Measurements from ENCODE around the gene TRPM5. TPM values are rescaled to one million over a fixed set of nuclear protein-coding genes. Genes with fewer than 3 reads are reported as not detected.

TRPM5 gene
- total and polyA plus RNA-seq, 5 experiments from 2014 or later = 0.60 to 0.69 TPM; not detected in 3

- no peaks in the 10 kb centered on the region for H3K27me3 Mint-ChIP-seq
- POLR2A ChIA-PET = interaction anchor here (0.7 to 4.4 kb wide), 4 partner anchors 117 to 233 kb away, joined by 3 to 53 read pairs (median 5); partner anchors contain the start of genes C11orf21 and TSPAN32
- no peaks in the 10 kb centered on the region for H3K36me3 Mint-ChIP-seq
- H3K4me3 Mint-ChIP-seq = no peak overlapping the region
- peaks cover 0 to 5% (median 3%) of the 10 kb centered on the region in 4 donors for H3K4me1 Mint-ChIP-seq
- no peaks in the 10 kb centered on the region for H3K9me3 Mint-ChIP-seq
- DNase-seq (peak; percentile 39 to 81 (median 69)), ATAC-seq (peak; percentile 96 to 98)
- H3K27ac Mint-ChIP-seq = no peak overlapping the region
Observed at GRCh38 chr11:2420502-2421225, 23.6 kb downstream of the TRPM5 start.

- Mint-ChIP-seq H3K4me3 (peak overlapping the region in 1 of 10 donors; percentile 50), H3K9me3 (no peaks in the 10 kb centered on the region)
- POLR2A ChIA-PET = interaction anchor here (1.4 to 4.4 kb wide), 3 partner anchors 116 to 233 kb away, joined by 5 to 53 read pairs (median 7); partner anchors contain the start of genes C11orf21 and TSPAN32
Observed at GRCh38 chr11:2419638-2420501, 24.4 kb downstream of the TRPM5 start.

DNA sequence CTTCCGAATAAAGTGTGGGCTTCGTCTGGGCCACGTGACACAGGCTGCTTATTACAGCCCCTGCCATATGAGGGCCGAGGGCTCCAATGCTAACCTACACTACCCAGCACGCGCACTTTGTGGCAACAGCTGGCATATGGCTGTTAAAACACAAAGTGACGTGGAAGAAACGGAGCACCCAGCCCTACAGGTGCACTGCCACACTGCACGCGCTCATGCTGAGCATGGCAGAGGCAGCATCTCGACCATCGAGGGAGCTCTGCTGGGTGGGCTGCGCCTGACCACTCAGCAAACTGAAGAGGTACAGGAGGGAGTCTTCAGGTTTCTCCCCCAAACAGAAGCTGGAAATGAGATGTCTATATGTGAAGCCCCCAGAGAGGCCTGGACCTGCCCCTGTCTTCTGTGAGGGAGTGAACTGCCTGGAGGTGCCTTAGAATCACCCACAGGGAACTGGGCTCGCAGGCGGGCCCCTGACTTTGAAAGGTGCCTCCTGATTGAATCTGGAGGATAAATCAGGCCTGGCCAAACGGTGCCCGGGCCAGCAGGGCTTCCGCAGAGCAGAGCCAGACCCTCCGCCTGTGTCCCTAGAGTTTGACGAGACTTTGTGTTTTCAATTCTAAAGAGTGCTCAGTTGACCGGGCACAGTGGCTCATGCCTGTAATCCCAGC, 25.5 kb downstream of the TRPM5 start:
- peaks cover 0 to 5% (median 3%) of the 10 kb centered on the region in 4 donors for H3K4me1 Mint-ChIP-seq
- H3K9me3 Mint-ChIP-seq = no peaks in the 10 kb centered on the region
- POLR2A ChIA-PET = interaction anchor here (0.6 to 4.4 kb wide), 5 partner anchors 18 to 481 kb away, joined by 3 to 53 read pairs (median 5); partner anchors contain the start of genes C11orf21, TSPAN32 and TSSC4
- no peak for DNase-seq
- H3K27ac Mint-ChIP-seq = no peak overlapping the region
- H3K27me3 Mint-ChIP-seq = no peaks in the 10 kb centered on the region
- no peak overlapping the region for H3K4me3 Mint-ChIP-seq
- no peaks in the 10 kb centered on the region for H3K36me3 Mint-ChIP-seq
- ATAC-seq = no peak

More at GRCh38 chr11:2419638-2420501, 24.4 kb downstream of the TRPM5 start:
- peaks cover 0 to 5% (median 3%) of the 10 kb centered on the region in 4 donors for H3K4me1 Mint-ChIP-seq
- no peaks in the 10 kb centered on the region for H3K27me3 Mint-ChIP-seq
- DNase-seq (peak in 8 of 10 donors; percentile 44 to 71 (median 54)), ATAC-seq (peak; percentile 41 to 48)
- H3K27ac Mint-ChIP-seq = no peak overlapping the region
- H3K36me3 Mint-ChIP-seq = no peaks in the 10 kb centered on the region

DNA sequence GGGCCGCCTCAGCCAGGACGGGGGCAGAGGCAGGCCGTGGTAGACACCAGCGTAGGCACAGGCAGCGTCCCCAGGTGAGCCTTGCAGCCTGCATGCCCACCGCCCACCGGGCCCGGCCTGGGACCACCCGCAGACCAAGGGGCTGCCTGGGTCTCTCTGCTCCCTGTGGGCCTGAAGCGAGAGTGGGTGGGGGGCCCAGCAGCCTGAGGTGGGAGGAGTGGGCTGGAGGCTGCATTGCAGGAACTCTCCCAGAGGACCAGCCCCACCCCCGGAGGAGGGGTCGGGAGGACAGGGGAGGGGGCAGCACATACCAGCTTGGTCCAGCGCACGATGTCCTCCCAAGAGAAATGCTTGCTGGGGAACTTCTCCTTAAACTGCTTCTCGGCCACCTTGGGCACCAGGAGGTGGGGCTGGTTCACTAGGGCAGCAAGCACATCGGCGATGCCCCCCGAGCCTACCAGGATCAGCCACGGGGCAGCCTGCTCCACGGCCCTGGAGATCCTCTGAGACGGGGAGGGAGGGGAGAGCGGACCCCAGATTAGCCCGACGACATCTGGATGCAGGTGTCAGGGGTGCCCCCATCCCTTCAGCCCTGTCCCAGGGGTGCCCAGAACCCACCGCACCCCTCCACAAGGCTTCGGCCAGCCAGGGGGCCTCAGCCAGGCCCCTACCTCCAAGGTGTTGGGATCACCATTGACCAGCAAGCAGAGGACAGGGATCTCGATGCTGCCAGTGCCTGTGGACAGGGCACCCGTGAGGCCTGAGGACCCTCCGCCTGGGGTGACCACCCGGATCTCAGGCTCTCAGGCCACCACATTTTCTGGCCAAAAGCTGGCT, 26.2 kb downstream of the TRPM5 start:
- Mint-ChIP-seq H3K27ac (no peak overlapping the region), H3K4me1 (peaks cover 0 to 5% (median 3%) of the 10 kb centered on the region in 4 donors), H3K9me3 (no peaks in the 10 kb centered on the region), H3K27me3 (no peaks in the 10 kb centered on the region), H3K36me3 (no peaks in the 10 kb centered on the region), H3K4me3 (no peak overlapping the region)
- POLR2A ChIA-PET = interaction anchor here (0.6 to 4.4 kb wide), 3 partner anchors 114 to 482 kb away, joined by 3 to 53 read pairs (median 5); partner anchors contain the start of genes C11orf21 and TSPAN32
- ATAC-seq (no peak), DNase-seq (no peak)

DNA sequence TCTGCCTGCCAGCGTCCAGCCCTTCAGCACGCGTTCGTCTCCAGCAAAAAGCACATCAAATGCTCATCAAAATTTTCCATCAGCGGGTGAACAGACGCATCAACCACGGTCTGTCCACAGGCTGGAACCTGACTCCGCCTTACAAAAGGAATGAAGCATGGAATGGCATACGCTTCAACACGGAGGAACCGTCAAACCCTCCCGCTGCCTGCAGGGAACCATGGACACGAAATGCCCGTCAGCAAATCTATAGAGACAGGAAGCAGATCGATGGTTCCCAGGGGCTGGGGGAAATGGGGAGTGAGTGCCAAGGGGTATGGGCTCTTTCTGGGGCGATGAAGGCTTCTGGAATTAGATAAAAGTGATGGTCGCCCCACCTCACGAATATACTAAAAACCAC, 27.5 kb downstream of the TRPM5 start:
- Mint-ChIP-seq H3K4me1 (peaks cover 0 to 5% (median 3%) of the 10 kb centered on the region in 4 donors), H3K27ac (no peak overlapping the region), H3K9me3 (no peaks in the 10 kb centered on the region), H3K36me3 (no peaks in the 10 kb centered on the region), H3K27me3 (no peaks in the 10 kb centered on the region), H3K4me3 (no peak overlapping the region)
- ATAC-seq (no peak), DNase-seq (no peak)
- POLR2A ChIA-PET = no interaction called here

DNA sequence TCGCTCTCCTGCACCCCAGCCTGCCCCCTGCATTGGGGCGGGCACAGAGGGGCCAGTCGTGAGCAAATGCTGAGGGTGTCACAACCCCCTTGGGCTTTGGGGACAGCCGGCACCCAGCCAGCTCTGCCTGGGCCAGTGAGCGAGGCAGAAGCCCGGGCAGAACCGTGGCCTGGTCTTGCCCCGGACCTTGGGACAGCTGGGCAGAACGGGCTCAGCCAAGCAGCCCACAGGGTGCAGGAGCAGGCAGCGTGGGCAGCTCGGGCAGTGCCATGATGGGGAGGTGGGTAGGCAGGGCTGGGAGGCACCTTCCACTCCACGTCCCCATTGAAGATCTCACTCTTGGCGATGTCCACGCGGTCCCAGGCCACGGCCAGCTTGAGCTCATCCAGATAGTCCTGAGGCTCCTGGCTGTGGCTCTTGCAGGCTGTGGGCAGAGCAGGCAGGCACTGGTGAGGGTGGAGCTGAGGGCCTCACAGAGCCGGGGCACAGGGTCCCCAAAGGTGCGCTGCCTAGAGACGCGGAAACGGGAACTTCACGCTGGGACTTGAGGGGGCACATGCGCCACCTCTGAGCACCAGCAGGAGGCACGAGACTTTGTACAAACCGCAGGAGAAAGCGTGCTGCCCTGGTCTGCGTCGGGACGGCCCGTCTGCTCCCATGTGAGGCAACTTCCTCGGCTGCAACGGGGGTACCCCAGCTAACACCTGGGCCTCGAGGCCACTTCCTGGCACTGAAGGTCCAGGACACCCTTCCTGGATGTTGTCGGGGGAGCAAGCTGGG, 28.5 kb downstream of the TRPM5 start:
- no peaks in the 10 kb centered on the region for H3K27me3 Mint-ChIP-seq
- H3K36me3 Mint-ChIP-seq = no peaks in the 10 kb centered on the region
- POLR2A ChIA-PET = no interaction called here
- ATAC-seq (no peak), DNase-seq (no peak)
- no peak overlapping the region for H3K4me3 Mint-ChIP-seq
- H3K9me3 Mint-ChIP-seq = no peaks in the 10 kb centered on the region
- H3K4me1 Mint-ChIP-seq = peaks cover 0 to 5% (median 3%) of the 10 kb centered on the region in 4 donors
- H3K27ac Mint-ChIP-seq = no peak overlapping the region

DNA sequence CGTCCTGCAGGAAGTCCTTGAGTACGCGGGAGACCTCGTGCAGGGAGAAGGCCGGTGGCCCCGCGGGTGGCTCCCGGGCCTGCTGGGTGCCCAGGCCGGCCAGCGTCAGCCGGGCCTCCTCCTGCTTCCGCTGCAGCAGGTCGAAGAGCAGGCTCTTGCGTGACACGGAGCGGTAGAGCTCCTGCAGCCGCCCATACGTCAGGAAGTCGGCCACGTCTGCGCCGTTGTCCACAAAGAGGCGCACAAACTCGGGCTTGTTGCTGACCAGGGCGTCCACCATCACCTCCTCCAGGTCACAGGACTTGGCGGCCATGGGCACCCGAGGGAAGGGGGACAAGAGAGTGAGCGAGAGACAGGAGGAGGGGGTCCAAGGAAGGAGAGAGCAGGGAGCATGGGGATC, 29.1 kb downstream of the TRPM5 start:
- no peak for DNase-seq
- POLR2A ChIA-PET = no interaction called here
- H3K4me3 Mint-ChIP-seq = no peak overlapping the region
- H3K4me1 Mint-ChIP-seq = peaks cover 0 to 5% (median 2%) of the 10 kb centered on the region in 4 donors
- H3K9me3 Mint-ChIP-seq = no peaks in the 10 kb centered on the region
- H3K27ac Mint-ChIP-seq = no peak overlapping the region
- no peaks in the 10 kb centered on the region for H3K36me3 Mint-ChIP-seq
- no peaks in the 10 kb centered on the region for H3K27me3 Mint-ChIP-seq
- ATAC-seq = no peak

GRCh38 chr11:2414616-2415015, 29.7 kb downstream of the TRPM5 start:
- H3K4me3 Mint-ChIP-seq = no peak overlapping the region
- H3K9me3 Mint-ChIP-seq = no peaks in the 10 kb centered on the region
- POLR2A ChIA-PET = no interaction called here
- ATAC-seq (no peak), DNase-seq (no peak)
- no peak overlapping the region for H3K27ac Mint-ChIP-seq
- H3K27me3 Mint-ChIP-seq = no peaks in the 10 kb centered on the region
- no peaks in the 10 kb centered on the region for H3K36me3 Mint-ChIP-seq
- H3K4me1 Mint-ChIP-seq = peaks cover 0 to 3% (median 1%) of the 10 kb centered on the region in 4 donors

GRCh38 chr11:2413742-2414579, 30.4 kb downstream of the TRPM5 start:
- ATAC-seq = no peak
- Mint-ChIP-seq H3K27ac (peak overlapping the region in 1 of 10 donors; percentile 29), H3K27me3 (no peaks in the 10 kb centered on the region), H3K36me3 (no peaks in the 10 kb centered on the region), H3K4me3 (no peak overlapping the region), H3K9me3 (no peaks in the 10 kb centered on the region), H3K4me1 (peaks cover 0 to 2% (median 1%) of the 10 kb centered on the region in 4 donors)
- POLR2A ChIA-PET = interaction anchor here (0.6 kb wide), 1 partner anchor 605 kb away, joined by 3 read pairs; no protein-coding TSS in a partner anchor
- DNase-seq = no peak

DNA sequence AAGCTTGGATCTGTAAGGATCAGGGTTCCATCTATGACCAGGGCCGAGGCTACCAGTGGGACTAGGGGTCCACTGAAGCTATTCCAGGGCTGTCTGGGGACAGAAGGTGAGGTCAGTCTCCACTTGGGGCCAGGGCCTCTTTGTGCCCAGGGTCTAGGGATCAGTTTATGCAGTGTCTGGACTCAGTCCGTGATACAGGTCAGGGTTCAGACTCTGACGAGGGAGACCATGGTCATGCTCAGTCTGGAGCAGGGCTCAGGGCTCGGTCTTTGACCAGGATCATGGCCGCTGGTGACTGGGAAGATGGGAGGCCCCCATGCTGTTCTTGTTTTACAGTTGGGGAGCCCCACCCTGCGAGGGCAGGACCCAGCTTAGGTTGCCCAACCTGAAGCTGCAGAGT, 32.0 kb downstream of the TRPM5 start:
- DNase-seq = no peak
- no peak for ATAC-seq
- Mint-ChIP-seq H3K27me3 (no peaks in the 10 kb centered on the region), H3K4me1 (no peaks in the 10 kb centered on the region), H3K27ac (no peak overlapping the region), H3K36me3 (no peaks in the 10 kb centered on the region), H3K4me3 (no peak overlapping the region), H3K9me3 (no peaks in the 10 kb centered on the region)
- POLR2A ChIA-PET = no interaction called here

All from naive thymus-derived CD8-positive, alpha-beta T cell (primary cell).